Thyroid gland (tissue), 4 donors: Measurements from ENCODE around the gene PDE4B. TPM values are rescaled to one million over a fixed set of nuclear protein-coding genes. Genes with fewer than 3 reads are reported as not detected.

Experiments
- DNase-seq, 2 donors: peaks; one replicate each; pipeline ENCODE4 v3.0.0-alpha.2; 2019
- H3K27ac ChIP-seq, 3 donors: fragments of 200-600 bp; sonication (generic); 1 replicate in 2 of 3; 2 replicates in 1 of 3; pipeline ENCODE4 v1.5.1; 2016 to 2019; ENCODE audit warnings: mild to moderate bottlenecking in 1 of 3, moderate library complexity in 1 of 3
- H3K27me3 ChIP-seq: fragments of 200-600 bp; sonication (generic); one replicate; pipeline ENCODE4 v1.5.1; 2019
- H3K36me3 ChIP-seq, 2 donors: fragments of 200-600 bp; sonication (generic); one replicate each; pipeline ENCODE4 v1.5.1; 2016 to 2019
- H3K4me1 ChIP-seq, 2 donors: fragments of 200-600 bp; sonication (generic); one replicate each; pipeline ENCODE4 v1.5.1; 2017 to 2019
- H3K4me3 ChIP-seq, 3 donors: fragments of 200-600 bp; sonication (generic); replicated peaks in 1 of 3; 1 replicate in 2 of 3; 2 replicates in 1 of 3; pipeline ENCODE4 v1.5.1; 2016; ENCODE audit warnings: mild to moderate bottlenecking in 1 of 3
- H3K9me3 ChIP-seq: fragments of 200-600 bp; sonication (generic); one replicate; pipeline ENCODE4 v1.5.1; 2017
- POLR2A ChIP-seq, 2 donors: fragments of 450-650 bp; IDR thresholded peaks; one replicate each; pipeline ENCODE4 v1.6.1; 2017; ENCODE audit warnings: antibody characterized with exemption in 2 of 2, mild to moderate bottlenecking in 2 of 2, moderate library complexity in 1 of 2
- WGBS, 2 donors: methylation state at CpG; one replicate each; pipeline ENCODE4 v1.1.5; 2017; 5-methylcytosine and 5-hydroxymethylcytosine counted together
- intact Hi-C: fragments of 100-400 bp; cut with DNase I; formaldehyde crosslinking; loops from one replicate; pipeline ENCODE4 v1.15.1; 2023
- total RNA-seq, 4 donors: library from RNA; depleted of rRNA; stranded (reverse); fragments of >200 nt; gene quantifications; one replicate each; pipeline ENCODE4 v1.2.3, GENCODE V29; 2016
- TF ChIP-seq, protein P1 (sequence below), 6 experiments: fragments of 200-600 bp in 3 of 6; fragments of 450-650 bp in 3 of 6; sonication (generic) in 3 of 6; IDR thresholded peaks; one replicate each; pipeline ENCODE4 v1.5.1; 2016 to 2019; ENCODE audit warnings: antibody characterized with exemption in 6 of 6, mild to moderate bottlenecking in 2 of 6, inconsistent platforms in 1 of 6, moderate library complexity in 1 of 6

Gene PDE4B
- total RNA-seq, 4 donors from 2014 or later = 9.6 to 21.3 (median 15.0) TPM

DNA sequence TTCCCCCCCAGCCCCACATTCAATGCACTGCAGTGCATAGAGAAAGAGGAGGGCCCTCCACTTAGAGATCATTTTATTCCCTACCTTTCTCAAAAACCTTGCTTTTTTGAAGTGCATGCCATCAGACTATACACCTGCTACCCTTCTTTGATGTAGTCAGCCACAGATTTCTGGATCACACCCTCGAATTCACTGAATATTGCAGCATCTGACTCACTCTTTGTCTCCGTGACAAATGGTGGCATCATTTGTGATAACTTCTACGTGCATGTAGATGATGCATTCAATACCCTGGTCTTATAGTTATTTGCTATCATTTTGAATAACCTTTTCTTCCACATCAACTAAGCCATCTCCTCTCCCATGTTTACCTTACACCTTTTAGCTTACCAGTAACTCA lies 431.0 kb downstream of the PDE4B start:
- WGBS, 2 donors = 87% methylated on average over 3 of the region's 3 CpGs
- no peaks in the 10 kb centered on the region for H3K27me3 ChIP-seq
- intact Hi-C loops = no loop called here
- TF ChIP-seq POLR2A (IDR thresholded peaks at IDR 0.05) = no peak
- TF ChIP-seq, protein P1, sequence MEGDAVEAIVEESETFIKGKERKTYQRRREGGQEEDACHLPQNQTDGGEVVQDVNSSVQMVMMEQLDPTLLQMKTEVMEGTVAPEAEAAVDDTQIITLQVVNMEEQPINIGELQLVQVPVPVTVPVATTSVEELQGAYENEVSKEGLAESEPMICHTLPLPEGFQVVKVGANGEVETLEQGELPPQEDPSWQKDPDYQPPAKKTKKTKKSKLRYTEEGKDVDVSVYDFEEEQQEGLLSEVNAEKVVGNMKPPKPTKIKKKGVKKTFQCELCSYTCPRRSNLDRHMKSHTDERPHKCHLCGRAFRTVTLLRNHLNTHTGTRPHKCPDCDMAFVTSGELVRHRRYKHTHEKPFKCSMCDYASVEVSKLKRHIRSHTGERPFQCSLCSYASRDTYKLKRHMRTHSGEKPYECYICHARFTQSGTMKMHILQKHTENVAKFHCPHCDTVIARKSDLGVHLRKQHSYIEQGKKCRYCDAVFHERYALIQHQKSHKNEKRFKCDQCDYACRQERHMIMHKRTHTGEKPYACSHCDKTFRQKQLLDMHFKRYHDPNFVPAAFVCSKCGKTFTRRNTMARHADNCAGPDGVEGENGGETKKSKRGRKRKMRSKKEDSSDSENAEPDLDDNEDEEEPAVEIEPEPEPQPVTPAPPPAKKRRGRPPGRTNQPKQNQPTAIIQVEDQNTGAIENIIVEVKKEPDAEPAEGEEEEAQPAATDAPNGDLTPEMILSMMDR (IDR thresholded peaks at IDR 0.05) = no peak
- no peaks in the 10 kb centered on the region for H3K9me3 ChIP-seq
- DNase-seq = no peak
- H3K4me1 ChIP-seq = no peaks in the 10 kb centered on the region
- no peak overlapping the region for H3K4me3 ChIP-seq
- no peak overlapping the region for H3K27ac ChIP-seq
- H3K36me3 ChIP-seq = no peaks in the 10 kb centered on the region

- intact Hi-C loops = no loop called here
- Histone ChIP-seq H3K27ac (no peak overlapping the region), H3K4me3 (no peak overlapping the region), H3K9me3 (no peaks in the 10 kb centered on the region), H3K4me1 (no peaks in the 10 kb centered on the region), H3K27me3 (no peaks in the 10 kb centered on the region), H3K36me3 (no peaks in the 10 kb centered on the region)
- no peak for TF ChIP-seq POLR2A (IDR thresholded peaks at IDR 0.05)
- TF ChIP-seq, protein P1 (IDR thresholded peaks at IDR 0.05) = no peak
- 91% methylated on average over 4 of the region's 4 CpGs for whole genome bisulfite sequencing, 2 donors
- no peak for DNase-seq
These were observed 434.3 kb downstream of the PDE4B start for GRCh38 chr1:66226985-66227384.

GRCh38 chr1:66227966-66228365 lies 435.3 kb downstream of the PDE4B start:
- intact Hi-C loops = no loop called here
- Histone ChIP-seq H3K27me3 (no peaks in the 10 kb centered on the region), H3K36me3 (no peaks in the 10 kb centered on the region), H3K4me1 (no peaks in the 10 kb centered on the region), H3K27ac (no peak overlapping the region), H3K4me3 (no peak overlapping the region), H3K9me3 (no peaks in the 10 kb centered on the region)
- TF ChIP-seq, protein P1 (IDR thresholded peaks at IDR 0.05) = no peak
- TF ChIP-seq POLR2A (IDR thresholded peaks at IDR 0.05) = no peak
- WGBS, 2 donors = 98 to 99% methylated on average over 2 of the region's 2 CpGs
- DNase-seq = no peak

- TF ChIP-seq, protein P1 (IDR thresholded peaks at IDR 0.05) = no peak
- no peak for TF ChIP-seq POLR2A (IDR thresholded peaks at IDR 0.05)
- intact Hi-C loops = no loop called here
- no peak overlapping the region for H3K27ac ChIP-seq
- H3K4me3 ChIP-seq = no peak overlapping the region
- no peak for DNase-seq
- H3K27me3 ChIP-seq = no peaks in the 10 kb centered on the region
- H3K9me3 ChIP-seq = no peaks in the 10 kb centered on the region
- no peaks in the 10 kb centered on the region for H3K4me1 ChIP-seq
- no peaks in the 10 kb centered on the region for H3K36me3 ChIP-seq
These were observed 438.5 kb downstream of the PDE4B start for GRCh38 chr1:66231217-66231616.

GRCh38 chr1:66231681-66232463 lies 439.2 kb downstream of the PDE4B start:
- intact Hi-C loops = no loop called here
- Histone ChIP-seq H3K27me3 (no peaks in the 10 kb centered on the region), H3K9me3 (no peaks in the 10 kb centered on the region), H3K36me3 (no peaks in the 10 kb centered on the region), H3K4me3 (no peak overlapping the region), H3K27ac (no peak overlapping the region), H3K4me1 (no peaks in the 10 kb centered on the region)
- DNase-seq = no peak
- TF ChIP-seq, protein P1 (IDR thresholded peaks at IDR 0.05) = no peak
- TF ChIP-seq POLR2A (IDR thresholded peaks at IDR 0.05) = no peak
- 86 to 88% methylated on average over 5 of the region's 5 CpGs for WGBS, 2 donors
